Epithelial cell of proximal tubule (primary cell): ENCODE results near the gene TRH. TPM values are rescaled to one million over a fixed set of nuclear protein-coding genes. Genes with fewer than 3 reads are reported as not detected.

Experiments
- DNase-seq: peaks from one replicate; pipeline ENCODE4 v3.0.0-alpha.2; 2011; ENCODE audit warnings: low read depth
- H3K4me3 ChIP-seq: 2 replicates; pipeline ENCODE4 v1.5.1; 2011; ENCODE audit warnings: low read depth, mild to moderate bottlenecking, low read length
- CTCF ChIP-seq: conservative IDR thresholded peaks from 2 replicates; pipeline ENCODE4 v1.5.1; 2012; ENCODE audit warnings: low read depth, mild to moderate bottlenecking, low read length
- total RNA-seq: library from RNA; depleted of rRNA; stranded (reverse); fragments of >200 nt; gene quantifications from 2 replicates; pipeline ENCODE4 v1.2.3, GENCODE V29; 2015

TRH gene
- total RNA-seq, 1 donor from 2014 or later = not detected

- no peak for TF ChIP-seq CTCF
- no peak for DNase-seq
- H3K4me3 ChIP-seq = no peak overlapping the region
Measured at GRCh38 chr3:129983561-129983960, 9.0 kb downstream of the TRH start.

- TF ChIP-seq CTCF = no peak
- DNase-seq = no peak
- no peak overlapping the region for H3K4me3 ChIP-seq
Measured at GRCh38 chr3:129984125-129984524, 9.6 kb downstream of the TRH start.

GRCh38 chr3:129985113-129985512 lies 10.6 kb downstream of the TRH start:
- TF ChIP-seq CTCF = no peak
- H3K4me3 ChIP-seq = no peak overlapping the region
- no peak for DNase-seq

- no peak for DNase-seq
- no peak for TF ChIP-seq CTCF
- no peak overlapping the region for H3K4me3 ChIP-seq
Measured at GRCh38 chr3:129988429-129988828, 13.9 kb downstream of the TRH start.

- H3K4me3 ChIP-seq = no peak overlapping the region
- no peak for TF ChIP-seq CTCF
- DNase-seq = no peak
Measured at GRCh38 chr3:129989414-129989813, 14.9 kb downstream of the TRH start.

- no peak for DNase-seq
- no peak overlapping the region for H3K4me3 ChIP-seq
- TF ChIP-seq CTCF = peak; percentile 48
Measured at GRCh38 chr3:129992781-129993180, 18.3 kb downstream of the TRH start.

GRCh38 chr3:129994883-129995559 lies 20.5 kb downstream of the TRH start:
- DNase-seq = no peak
- H3K4me3 ChIP-seq = no peak overlapping the region
- no peak for TF ChIP-seq CTCF
